C4-2B (cell line): ENCODE results near the gene ACBD4.

ENCODE experiments used
- ZFX ChIP-seq: fragments of 450-650 bp; IDR thresholded peaks from 2 replicates; pipeline ENCODE4 v1.6.1; 2017
- TF ChIP-seq, protein P1 (sequence below): fragments of 450-650 bp; conservative IDR thresholded peaks from 2 replicates; pipeline ENCODE4 v1.5.1; 2017; ENCODE audit warnings: mild to moderate bottlenecking

DNA sequence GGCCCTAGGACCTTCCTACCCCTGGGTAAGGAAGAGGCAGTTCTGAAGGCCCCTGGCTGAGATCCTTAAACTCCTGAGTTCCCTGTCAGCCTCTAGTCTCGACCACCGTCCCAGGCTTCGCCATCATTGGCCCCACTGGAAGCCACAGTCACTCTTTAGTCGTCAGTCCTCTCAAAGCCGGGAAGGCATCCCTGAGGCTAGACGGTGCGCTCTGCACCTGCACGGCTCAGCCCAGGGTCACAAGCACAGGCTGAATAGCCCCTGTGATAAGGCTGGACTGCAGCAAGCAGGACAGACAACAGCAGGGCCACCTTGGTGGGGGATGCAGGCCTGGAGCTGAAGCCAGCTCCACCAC, 9.5 kb downstream of the ACBD4 start:
- TF ChIP-seq, protein P1, sequence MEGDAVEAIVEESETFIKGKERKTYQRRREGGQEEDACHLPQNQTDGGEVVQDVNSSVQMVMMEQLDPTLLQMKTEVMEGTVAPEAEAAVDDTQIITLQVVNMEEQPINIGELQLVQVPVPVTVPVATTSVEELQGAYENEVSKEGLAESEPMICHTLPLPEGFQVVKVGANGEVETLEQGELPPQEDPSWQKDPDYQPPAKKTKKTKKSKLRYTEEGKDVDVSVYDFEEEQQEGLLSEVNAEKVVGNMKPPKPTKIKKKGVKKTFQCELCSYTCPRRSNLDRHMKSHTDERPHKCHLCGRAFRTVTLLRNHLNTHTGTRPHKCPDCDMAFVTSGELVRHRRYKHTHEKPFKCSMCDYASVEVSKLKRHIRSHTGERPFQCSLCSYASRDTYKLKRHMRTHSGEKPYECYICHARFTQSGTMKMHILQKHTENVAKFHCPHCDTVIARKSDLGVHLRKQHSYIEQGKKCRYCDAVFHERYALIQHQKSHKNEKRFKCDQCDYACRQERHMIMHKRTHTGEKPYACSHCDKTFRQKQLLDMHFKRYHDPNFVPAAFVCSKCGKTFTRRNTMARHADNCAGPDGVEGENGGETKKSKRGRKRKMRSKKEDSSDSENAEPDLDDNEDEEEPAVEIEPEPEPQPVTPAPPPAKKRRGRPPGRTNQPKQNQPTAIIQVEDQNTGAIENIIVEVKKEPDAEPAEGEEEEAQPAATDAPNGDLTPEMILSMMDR, result no peak
- no peak for TF ChIP-seq ZFX
